Thyroid gland (tissue), 4 donors: ENCODE measurements around the gene CNOT11.

Experiments
- POLR2A ChIP-seq, 2 donors: fragments of 450-650 bp; IDR thresholded peaks; one replicate each; pipeline ENCODE4 v1.6.1; 2017; ENCODE audit warnings: antibody characterized with exemption in 2 of 2, mild to moderate bottlenecking in 2 of 2, moderate library complexity in 1 of 2
- TF ChIP-seq, protein P1 (sequence below), 6 experiments: fragments of 200-600 bp in 3 of 6; fragments of 450-650 bp in 3 of 6; sonication (generic) in 3 of 6; IDR thresholded peaks; one replicate each; pipeline ENCODE4 v1.5.1; 2016 to 2019; ENCODE audit warnings: antibody characterized with exemption in 6 of 6, mild to moderate bottlenecking in 2 of 6, inconsistent platforms in 1 of 6, moderate library complexity in 1 of 6

- TF ChIP-seq, protein P1, sequence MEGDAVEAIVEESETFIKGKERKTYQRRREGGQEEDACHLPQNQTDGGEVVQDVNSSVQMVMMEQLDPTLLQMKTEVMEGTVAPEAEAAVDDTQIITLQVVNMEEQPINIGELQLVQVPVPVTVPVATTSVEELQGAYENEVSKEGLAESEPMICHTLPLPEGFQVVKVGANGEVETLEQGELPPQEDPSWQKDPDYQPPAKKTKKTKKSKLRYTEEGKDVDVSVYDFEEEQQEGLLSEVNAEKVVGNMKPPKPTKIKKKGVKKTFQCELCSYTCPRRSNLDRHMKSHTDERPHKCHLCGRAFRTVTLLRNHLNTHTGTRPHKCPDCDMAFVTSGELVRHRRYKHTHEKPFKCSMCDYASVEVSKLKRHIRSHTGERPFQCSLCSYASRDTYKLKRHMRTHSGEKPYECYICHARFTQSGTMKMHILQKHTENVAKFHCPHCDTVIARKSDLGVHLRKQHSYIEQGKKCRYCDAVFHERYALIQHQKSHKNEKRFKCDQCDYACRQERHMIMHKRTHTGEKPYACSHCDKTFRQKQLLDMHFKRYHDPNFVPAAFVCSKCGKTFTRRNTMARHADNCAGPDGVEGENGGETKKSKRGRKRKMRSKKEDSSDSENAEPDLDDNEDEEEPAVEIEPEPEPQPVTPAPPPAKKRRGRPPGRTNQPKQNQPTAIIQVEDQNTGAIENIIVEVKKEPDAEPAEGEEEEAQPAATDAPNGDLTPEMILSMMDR (IDR thresholded peaks at IDR 0.05): no peak
- no peak for TF ChIP-seq POLR2A (IDR thresholded peaks at IDR 0.05)
Measured at GRCh38 chr2:101230541-101231001, 22.1 kb upstream of the CNOT11 start.
